Panc1 (cell line): ENCODE results near the gene PRR36. TPM values are rescaled to one million over a fixed set of nuclear protein-coding genes. Genes with fewer than 3 reads are reported as not detected.

Experiments used
- ATAC-seq: fragments of 200-7000 bp; cut with Tn5 transposase; 2 replicates; pipeline ENCODE4 v1.9.1; 2020; ENCODE audit warnings: mild to moderate bottlenecking, moderate library complexity
- BruUV-seq: library from RNA; stranded (reverse); fragments of 400-500 nt; replicated peaks from 2 replicates; lab custom pipeline; 2021; lab: Mats Ljungman, UMichigan
- CTCF ChIA-PET: fragments of 300-600 bp; sonication (Branson Sonifier 250); formaldehyde crosslinking; loops from one replicate; lab custom pipeline; 2022; ENCODE audit warnings: antibody characterized with exemption; lab: Charles Lee
- POLR2A ChIA-PET: fragments of 300-600 bp; sonication (Branson Sonifier 250); formaldehyde crosslinking; loops from one replicate; lab custom pipeline; 2022; ENCODE audit warnings: antibody characterized with exemption; lab: Charles Lee
- DNase-seq: peaks from one replicate; pipeline ENCODE4 v3.0.0-alpha.2; 2010; ENCODE audit warnings: low read depth, low spot score
- H3K27ac ChIP-seq: 2 replicates; pipeline ENCODE4 v1.5.1; 2011; ENCODE audit warnings: mild to moderate bottlenecking, low read length, inconsistent platforms
- H3K27me3 ChIP-seq: fragments of 200-500 bp; sonication (Bioruptor generic); 2 replicates; pipeline ENCODE4 v1.6.0; 2014; ENCODE audit warnings: low read length, inconsistent platforms; ENCODE audit not compliant: control insufficient read depth, insufficient read depth
- H3K36me3 ChIP-seq: fragments of 200-500 bp; sonication (Bioruptor generic); 2 replicates; pipeline ENCODE4 v1.5.1; 2014; ENCODE audit warnings: inconsistent platforms, mild to moderate bottlenecking, low read length, moderate library complexity; ENCODE audit not compliant: control insufficient read depth, insufficient read depth
- H3K4me1 ChIP-seq: 2 replicates; pipeline ENCODE4 v1.5.1; 2011; ENCODE audit warnings: inconsistent platforms, mild to moderate bottlenecking, low read length, moderate library complexity; ENCODE audit not compliant: control insufficient read depth, insufficient read depth
- H3K4me3 ChIP-seq, 2 experiments: 2 replicates each; pipeline ENCODE4 v1.5.1; 2011 to 2012; ENCODE audit warnings: low read depth in 2 of 2, low read length in 2 of 2, mild to moderate bottlenecking in 2 of 2, inconsistent platforms in 1 of 2, moderate library complexity in 1 of 2
- H3K9me3 ChIP-seq: fragments of 200-500 bp; sonication (Bioruptor generic); 2 replicates; pipeline ENCODE4 v1.5.1; 2014; ENCODE audit warnings: low read depth, mild to moderate bottlenecking, inconsistent platforms, low read length, moderate library complexity; ENCODE audit not compliant: control insufficient read depth, insufficient read depth
- CTCF ChIP-seq: fragments of 450-650 bp; IDR thresholded peaks from 2 replicates; pipeline ENCODE4 v1.5.1; 2017; ENCODE audit warnings: mild to moderate bottlenecking
- POLR2AphosphoS5 ChIP-seq: IDR thresholded peaks from 2 replicates; pipeline ENCODE4 v1.6.1; 2012; ENCODE audit warnings: mild to moderate bottlenecking, low read depth, low read length, moderate library complexity
- SIN3A ChIP-seq: IDR thresholded peaks from 2 replicates; pipeline ENCODE4 v1.6.1; 2012; ENCODE audit warnings: low read depth, mild to moderate bottlenecking, low read length, moderate library complexity, borderline replicate concordance; ENCODE audit not compliant: insufficient read depth
- TCF7L2 ChIP-seq: IDR thresholded peaks from 2 replicates; pipeline ENCODE4 v1.6.1; 2011; ENCODE audit warnings: mild to moderate bottlenecking, low read depth, low read length, inconsistent platforms
- in situ Hi-C: cut with HindIII; loops from 2 replicates; pipeline ENCODE4 v1.10.0; 2016; ENCODE audit warnings: low sequenced_read_pairs, low pct_unique_long_range_greater_than_20kb
- intact Hi-C: fragments of 100-400 bp; cut with micrococcal nuclease; formaldehyde crosslinking; loops from one replicate; pipeline ENCODE4 v1.10.0; 2022; ENCODE audit not compliant: unreplicated experiment
- total RNA-seq: library from RNA; stranded (reverse); gene quantifications from one replicate; pipeline ENCODE4 v1.2.1, GENCODE V29; 2021; ENCODE audit not compliant: unreplicated experiment
- TF ChIP-seq, protein P1 (sequence below), 2 experiments: IDR thresholded peaks; 2 replicates each; pipeline ENCODE4 v1.6.1; 2011 to 2012; ENCODE audit warnings: low read depth in 2 of 2, control low read depth in 1 of 2, low read length in 1 of 2, mild to moderate bottlenecking in 1 of 2, moderate library complexity in 1 of 2; ENCODE audit not compliant: insufficient read depth in 1 of 2

Gene PRR36
- total RNA-seq, 1 experiment from 2014 or later = 3.7 TPM

DNA sequence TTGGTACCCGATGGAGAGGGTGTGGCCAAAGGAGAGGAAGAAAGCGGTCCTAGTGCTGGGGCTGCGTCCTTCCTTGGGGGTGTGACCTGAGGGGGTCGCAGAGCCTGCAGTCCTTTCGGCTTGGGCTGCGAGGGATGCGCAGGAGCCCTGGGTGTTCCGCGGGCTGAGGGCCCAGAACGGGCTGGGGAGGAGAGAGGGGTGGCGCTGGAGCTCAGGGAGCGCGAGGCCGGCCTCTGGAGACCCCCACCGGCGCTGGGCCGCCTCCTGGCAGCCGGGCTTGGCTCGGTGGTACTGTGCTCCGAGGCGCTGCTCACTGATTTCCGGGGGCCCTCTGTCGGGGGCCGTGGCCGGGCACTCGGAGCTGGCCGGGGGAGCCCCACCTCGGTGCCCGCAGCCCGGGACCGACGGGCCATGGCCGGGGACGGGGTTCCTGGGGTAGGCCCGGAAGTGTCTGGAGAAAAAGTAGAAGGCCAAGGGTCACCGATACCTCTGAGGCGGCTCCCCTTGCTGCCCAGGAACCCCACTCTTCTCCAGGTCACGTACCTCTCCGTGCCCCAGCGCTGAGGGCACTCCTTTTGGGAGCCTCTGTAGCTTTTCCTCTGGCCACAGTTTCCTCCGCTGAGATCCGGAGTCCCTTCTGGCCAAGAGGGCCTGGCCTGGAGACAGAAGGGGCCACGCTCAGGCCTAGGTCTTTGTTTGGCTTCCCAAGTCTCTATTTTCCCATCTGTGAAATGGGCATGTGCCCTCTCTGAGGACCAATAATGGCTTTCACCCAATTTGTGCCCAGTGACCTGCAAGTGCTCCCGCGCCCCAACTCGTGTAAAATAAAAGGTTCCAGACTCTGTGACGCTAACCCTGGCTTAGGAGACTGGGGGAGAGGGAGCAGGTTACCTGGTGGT, 1.6 kb downstream of the PRR36 start:
- DNase-seq (no peak), ATAC-seq (no peak)
- Histone ChIP-seq H3K4me1 (no peaks in the 10 kb centered on the region), H3K36me3 (no peaks in the 10 kb centered on the region), H3K27ac (no peak overlapping the region), H3K4me3 (no peak overlapping the region; a peak in 1 of 4 replicates), H3K27me3 (no peaks in the 10 kb centered on the region), H3K9me3 (no peaks in the 10 kb centered on the region)
- no TSS peak for BruUV-seq
- in situ Hi-C loops (no loop called here), intact Hi-C loops (no loop called here)
- ChIA-PET CTCF (no interaction called here), POLR2A (no interaction called here)
- TF ChIP-seq TCF7L2 (no peak), CTCF (no peak), POLR2AphosphoS5 (no peak), SIN3A (no peak)
- TF ChIP-seq, protein P1, sequence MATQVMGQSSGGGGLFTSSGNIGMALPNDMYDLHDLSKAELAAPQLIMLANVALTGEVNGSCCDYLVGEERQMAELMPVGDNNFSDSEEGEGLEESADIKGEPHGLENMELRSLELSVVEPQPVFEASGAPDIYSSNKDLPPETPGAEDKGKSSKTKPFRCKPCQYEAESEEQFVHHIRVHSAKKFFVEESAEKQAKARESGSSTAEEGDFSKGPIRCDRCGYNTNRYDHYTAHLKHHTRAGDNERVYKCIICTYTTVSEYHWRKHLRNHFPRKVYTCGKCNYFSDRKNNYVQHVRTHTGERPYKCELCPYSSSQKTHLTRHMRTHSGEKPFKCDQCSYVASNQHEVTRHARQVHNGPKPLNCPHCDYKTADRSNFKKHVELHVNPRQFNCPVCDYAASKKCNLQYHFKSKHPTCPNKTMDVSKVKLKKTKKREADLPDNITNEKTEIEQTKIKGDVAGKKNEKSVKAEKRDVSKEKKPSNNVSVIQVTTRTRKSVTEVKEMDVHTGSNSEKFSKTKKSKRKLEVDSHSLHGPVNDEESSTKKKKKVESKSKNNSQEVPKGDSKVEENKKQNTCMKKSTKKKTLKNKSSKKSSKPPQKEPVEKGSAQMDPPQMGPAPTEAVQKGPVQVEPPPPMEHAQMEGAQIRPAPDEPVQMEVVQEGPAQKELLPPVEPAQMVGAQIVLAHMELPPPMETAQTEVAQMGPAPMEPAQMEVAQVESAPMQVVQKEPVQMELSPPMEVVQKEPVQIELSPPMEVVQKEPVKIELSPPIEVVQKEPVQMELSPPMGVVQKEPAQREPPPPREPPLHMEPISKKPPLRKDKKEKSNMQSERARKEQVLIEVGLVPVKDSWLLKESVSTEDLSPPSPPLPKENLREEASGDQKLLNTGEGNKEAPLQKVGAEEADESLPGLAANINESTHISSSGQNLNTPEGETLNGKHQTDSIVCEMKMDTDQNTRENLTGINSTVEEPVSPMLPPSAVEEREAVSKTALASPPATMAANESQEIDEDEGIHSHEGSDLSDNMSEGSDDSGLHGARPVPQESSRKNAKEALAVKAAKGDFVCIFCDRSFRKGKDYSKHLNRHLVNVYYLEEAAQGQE (IDR thresholded peaks at IDR 0.05; ENCODE audit: insufficient read depth in 1 of 2, low read depth in 2 of 2, low read length in 1 of 2) = no peak

DNA sequence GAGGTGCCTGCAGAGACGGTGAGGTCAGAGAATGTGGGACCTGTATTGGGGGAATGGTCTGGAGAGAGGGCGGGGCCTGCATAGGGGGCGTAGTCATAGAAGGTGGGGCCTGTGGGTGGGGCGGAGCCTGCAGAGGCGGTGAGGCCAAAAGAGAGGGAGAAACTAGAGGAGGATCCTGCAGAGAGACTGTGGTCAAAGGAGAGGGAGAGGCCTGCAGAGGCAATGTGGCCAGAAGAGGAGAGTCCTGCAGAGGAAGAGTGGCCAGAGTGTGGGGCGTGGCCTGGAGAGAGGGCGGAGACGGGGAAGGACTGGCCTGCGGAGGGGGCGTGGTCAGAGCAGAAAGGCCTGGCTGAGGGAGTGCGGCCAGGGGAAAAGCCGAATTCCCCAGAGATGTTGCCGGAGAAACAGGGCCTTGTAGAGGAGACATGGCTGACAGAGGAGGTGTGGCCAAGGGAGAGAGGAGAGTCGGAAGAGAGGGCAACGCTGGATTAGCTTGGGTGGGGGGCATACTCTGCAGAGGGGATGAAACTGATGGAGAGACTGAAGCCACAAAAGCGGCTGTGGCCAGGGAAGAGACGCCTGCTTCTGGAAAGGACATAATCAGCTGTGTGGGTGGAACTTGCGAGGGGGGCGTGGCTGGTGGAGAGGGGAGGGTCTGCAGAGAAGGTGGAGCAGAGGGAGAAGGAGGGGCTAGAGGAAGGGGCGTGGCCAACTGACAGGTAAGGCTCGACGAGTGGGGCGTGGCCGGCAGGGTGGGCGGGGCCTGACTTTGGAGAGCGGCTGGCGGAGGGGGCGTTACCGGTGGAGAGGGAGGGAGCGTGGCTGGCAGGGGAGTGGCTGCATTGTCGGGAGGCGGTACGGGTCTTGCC, 2.5 kb downstream of the PRR36 start:
- intact Hi-C loops = no loop called here
- in situ Hi-C loops = no loop called here
- TF ChIP-seq, protein P1 (IDR thresholded peaks at IDR 0.05; ENCODE audit: insufficient read depth in 1 of 2, low read depth in 2 of 2, low read length in 1 of 2) = no peak
- no peak for TF ChIP-seq SIN3A
- no peak for TF ChIP-seq CTCF
- TF ChIP-seq POLR2AphosphoS5 = no peak
- TF ChIP-seq TCF7L2 = no peak
- Histone ChIP-seq H3K4me3 (peak overlapping the region; percentile 26 to 63), H3K4me1 (no peaks in the 10 kb centered on the region), H3K9me3 (no peaks in the 10 kb centered on the region), H3K27me3 (no peaks in the 10 kb centered on the region), H3K27ac (no peak overlapping the region; the same call in 1 of the 2 replicates), H3K36me3 (no peaks in the 10 kb centered on the region)
- peak; percentile 46 for ATAC-seq
- ChIA-PET CTCF (no interaction called here), POLR2A (interaction anchor here (0.7 kb wide), 1 partner anchor 14 kb away, joined by 3 read pairs; no protein-coding TSS in a partner anchor)
- peak; percentile 62 for DNase-seq
- no TSS peak for BruUV-seq
